Endometrial microvascular endothelial cells (primary cell): ENCODE measurements around the gene NR1H4. TPM values are rescaled to one million over a fixed set of nuclear protein-coding genes. Genes with fewer than 3 reads are reported as not detected.

ENCODE experiments used
- in situ Hi-C: cut with HindIII; loops from 2 replicates; pipeline ENCODE4 v1.10.0; 2017; ENCODE audit warnings: low sequenced_read_pairs, low pct_unique_long_range_greater_than_20kb; ENCODE audit errors: inconsistent ontology term
- total RNA-seq: library from RNA; depleted of rRNA; stranded (reverse); fragments of >200 nt; gene quantifications from one replicate; pipeline ENCODE4 v1.2.3, GENCODE V29; 2015; ENCODE audit errors: inconsistent ontology term

The NR1H4 gene
- total RNA-seq, 1 donor from 2014 or later = not detected

DNA sequence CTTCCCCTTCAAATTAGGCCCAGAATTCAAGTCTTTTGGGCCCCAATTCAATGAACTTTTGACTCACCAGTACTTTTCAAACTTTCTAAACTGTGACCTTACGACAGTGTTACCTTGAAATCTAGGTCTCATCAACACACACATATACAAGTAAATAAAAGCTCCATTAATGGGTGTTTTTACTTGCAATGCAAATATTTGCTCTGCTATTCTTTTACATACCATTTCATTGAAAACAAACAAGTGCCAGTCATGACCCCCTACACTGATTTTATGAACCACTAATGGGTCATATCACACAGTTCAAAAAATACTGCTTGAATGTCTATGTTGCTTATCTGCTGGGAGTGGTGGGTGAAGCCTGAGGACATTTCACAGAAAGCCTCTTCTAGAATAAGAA is 9.1 kb upstream of the NR1H4 start:
- in situ Hi-C loops = no loop called here

DNA sequence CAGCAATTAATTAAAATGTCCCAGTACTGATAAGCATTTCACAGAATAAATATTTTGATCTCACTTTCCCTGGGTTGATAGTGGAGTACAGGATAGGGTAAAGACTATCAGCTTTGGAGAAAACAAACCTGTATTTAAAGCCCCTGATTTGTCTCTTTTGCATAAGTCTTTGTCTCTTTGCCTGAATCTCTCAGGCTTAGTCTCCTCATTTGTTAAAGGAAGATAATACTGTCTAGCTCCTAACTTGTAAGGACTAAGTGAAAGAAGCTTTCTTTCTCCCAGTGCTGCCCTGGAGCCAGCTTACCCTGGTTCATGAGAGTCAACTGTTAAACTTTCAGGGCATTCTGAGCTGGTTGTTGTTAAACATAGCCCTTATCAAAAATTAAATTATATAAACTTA is 5.5 kb upstream of the NR1H4 start:
- in situ Hi-C loops = no loop called here

DNA sequence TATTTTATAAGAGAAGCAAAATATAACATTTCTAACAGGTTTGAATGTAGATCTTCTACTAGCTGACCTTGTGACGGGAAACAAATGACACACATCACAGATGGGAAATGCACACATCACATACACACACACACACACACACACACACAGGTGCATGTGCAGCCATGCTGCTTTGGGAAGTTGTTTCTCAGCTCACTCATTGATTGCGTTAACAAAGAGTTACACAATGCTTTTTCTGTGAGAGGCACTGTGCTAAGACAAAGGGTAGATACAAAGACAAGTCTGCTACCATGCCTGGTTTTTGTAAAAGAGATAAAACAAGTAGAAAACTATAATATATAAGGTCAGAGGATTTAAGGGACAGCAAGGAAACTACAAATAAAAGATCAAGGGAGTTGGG is 1.3 kb upstream of the NR1H4 start:
- in situ Hi-C loops = no loop called here

DNA sequence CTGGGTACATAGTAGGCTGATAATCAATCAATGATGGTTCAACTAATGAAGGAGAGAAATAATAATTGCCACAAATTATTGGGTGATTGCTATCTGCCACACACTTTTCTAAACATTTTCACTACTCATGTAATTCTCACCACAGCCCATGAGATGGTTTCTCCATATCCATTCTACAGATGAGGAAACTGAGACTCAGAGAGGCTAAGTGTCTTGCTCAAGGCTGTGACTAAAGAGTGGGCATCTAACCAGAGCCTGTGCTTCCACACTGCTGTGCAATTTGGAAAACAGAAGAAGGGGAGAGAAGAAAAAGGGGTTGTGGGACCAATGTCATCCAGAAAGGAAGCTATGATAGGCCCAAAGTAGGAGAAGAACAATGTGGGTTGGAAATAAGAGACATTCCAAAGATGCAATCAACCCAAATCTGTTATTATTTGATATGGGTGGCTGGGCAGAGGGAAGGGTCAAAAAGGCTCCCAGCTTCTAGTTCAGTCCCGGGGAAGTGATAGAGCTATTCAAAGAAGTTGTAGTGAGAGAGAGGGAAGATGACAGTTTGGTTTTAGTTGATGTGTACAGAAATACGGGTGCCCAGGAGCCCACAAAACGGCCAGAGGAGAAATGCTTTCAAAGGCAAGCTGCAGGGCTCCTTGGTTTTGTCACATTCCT is 483 bp upstream of the NR1H4 start:
- in situ Hi-C loops = no loop called here

DNA sequence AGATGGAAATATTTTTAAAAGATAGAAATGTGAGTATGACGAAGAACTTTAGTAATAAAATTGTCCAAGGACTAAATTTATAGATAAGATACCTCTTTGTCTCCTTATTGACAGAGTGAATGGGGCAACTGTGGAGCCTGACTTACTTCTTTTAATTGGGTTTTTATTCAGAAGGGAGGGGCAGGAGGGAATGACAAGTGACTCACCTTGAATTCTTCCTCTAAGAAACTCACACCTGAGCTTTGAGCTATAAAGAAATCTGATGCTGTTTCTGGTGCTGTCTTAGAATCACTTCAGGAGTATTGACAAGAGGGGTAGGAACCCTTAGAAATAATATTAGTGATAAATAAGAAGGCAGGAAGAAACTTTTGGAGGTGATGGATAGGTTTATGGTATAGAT is 951 bp downstream of the NR1H4 start:
- in situ Hi-C loops = no loop called here

DNA sequence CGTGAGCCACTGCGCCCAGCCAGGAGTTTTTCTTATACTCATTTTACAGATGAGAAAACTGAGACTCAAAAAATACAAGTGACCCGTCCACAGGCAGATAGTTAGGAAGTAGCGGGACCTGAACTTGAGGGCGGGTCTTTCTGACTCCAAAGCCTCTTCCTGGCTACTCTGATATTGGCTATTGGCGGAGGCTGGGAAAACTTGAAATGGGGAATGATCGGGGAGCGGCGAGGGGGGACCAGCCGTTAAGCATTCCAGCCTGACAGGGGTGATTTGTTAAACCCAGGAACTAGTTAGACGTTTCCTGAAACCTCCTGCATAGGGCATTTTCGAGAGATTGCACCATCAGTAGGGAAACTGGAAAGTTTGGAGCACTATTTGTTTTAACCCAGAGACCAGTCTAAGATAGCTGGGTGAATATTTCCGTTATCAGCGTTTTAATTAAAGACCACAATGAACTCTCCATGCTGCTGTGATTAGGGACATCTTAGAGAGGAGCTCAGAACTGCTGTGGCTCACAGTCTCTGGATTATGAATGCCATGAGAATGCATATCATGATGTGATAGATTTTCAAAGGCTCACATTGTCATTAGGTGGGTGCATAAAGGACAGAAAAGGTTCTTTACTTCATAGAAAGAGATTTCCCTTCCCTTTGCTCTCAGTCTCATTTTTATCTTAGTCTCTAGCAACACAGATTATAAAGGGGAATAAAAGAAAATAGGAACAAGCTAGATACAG is 2.5 kb downstream of the NR1H4 start:
- in situ Hi-C loops = no loop called here

DNA sequence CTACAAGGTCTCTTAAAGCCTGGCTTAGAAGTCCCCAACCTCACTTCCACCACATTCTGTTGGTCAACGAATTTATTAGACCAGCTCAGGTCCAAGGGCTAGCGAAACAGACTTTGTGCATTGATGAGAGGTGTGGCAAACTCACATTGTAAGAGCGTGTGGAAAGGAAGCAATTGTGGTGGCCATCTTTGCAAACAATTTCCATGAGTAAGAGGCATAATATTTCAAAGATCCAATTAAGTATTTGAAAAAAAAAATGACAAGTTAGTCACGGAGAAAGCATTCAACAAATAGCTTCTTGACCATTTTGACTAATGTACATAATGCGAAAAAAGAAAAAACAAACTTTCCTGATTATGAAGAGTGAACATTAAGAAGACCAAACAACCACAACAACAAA is 7.4 kb downstream of the NR1H4 start:
- in situ Hi-C loops = no loop called here

DNA sequence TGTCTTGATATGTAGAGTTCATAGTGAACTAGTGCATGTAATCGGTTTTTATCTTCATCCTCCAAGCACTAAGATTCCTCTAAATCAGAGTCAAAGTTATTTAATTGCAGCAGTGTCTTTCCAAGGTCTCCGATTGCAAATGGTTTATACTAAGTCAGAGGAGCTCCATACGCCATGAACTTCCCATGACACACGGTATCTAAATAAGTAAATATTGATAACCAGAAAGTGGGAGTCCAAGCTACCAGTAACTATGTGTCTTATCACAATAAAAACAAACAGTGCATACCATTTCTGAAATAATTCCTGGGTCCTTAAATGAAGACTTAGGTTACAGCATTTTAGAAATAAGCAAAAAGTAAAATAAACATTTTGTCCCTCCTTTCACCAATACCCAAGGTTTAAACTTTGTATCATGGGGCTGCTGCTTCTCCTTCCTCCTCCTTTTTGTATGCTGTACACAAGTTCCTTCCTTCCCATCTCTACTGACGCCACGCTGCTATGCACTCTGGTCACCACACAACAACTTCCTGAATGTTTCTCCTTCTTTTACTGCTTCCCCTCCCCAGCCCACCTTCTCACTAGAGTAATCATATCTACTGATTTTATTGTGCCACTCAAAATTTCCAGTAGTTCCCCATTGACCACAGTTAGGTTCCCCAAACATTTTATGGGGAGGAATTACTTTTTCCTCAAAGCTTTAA is 10.7 kb downstream of the NR1H4 start:
- in situ Hi-C loops = no loop called here

DNA sequence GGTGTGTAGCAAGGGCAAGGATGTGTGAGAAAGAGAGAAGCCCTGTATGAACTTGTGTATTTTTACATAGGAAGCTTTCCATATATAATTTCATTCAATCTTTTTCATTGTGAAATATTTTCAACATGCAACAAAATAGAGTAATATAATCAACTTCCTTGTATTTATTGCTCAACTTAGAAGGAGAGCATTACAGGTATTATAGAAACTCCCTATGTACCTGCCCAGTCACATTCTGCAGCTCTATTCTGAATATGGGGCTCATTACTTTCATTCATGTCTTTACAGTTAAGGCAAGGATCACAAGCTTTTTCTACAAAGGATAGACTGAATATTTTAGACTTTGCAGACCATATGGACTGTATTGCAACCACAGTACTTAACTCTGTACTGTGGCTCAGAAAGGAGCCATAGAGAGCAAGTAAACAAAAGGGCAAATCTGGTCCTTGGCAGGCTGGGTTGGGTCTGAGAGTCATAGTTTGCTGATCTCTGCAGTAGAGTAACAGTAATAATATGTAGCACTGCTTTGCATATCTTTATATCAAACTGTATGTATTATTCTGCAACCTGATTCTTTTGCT is 11.3 kb downstream of the NR1H4 start:
- in situ Hi-C loops = no loop called here

DNA sequence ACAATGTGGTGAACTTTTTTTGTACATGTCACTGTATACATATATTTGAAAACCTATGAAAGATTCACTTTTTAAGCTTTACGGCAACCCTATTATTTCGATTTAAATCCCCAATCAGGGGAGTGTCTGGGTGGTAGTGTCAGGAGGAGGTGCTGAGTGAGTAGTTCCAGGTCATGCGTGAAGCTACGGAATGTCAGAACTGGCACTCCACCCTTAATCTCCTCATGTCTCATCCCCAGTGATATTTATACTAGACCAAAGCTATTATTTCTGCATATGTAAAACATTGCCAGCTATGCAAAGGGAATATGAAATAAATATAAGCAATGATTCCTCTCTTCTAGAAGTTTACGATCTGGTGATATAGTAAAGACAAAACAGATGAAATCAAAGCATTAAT is 12.3 kb downstream of the NR1H4 start:
- in situ Hi-C loops = no loop called here

DNA sequence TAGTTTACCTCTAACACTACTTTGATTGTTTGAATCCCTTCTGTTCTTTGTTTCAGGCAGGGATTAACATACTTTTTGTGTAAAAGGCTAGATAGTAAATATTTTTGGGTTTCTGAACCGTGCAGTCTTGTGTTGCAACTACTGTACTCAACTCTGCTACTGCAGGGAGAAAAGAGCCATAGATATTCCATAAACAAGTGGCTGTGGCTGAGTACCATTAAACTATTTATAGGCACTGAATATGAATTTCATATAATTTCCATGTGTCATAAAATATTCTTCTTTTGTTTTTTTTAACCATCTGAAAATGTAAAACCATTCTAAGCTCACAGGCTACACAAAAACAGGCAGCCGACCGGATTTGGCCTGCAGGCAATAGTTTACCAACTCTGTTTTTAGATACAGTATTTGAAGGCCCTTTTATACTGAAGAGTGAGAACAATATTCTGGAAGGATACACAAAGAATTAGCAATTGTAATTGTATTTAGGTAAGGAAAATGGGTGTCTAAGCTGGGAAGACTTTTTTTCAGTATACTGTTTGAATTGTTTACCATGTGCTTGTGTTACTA is 15.7 kb downstream of the NR1H4 start:
- in situ Hi-C loops = no loop called here

DNA sequence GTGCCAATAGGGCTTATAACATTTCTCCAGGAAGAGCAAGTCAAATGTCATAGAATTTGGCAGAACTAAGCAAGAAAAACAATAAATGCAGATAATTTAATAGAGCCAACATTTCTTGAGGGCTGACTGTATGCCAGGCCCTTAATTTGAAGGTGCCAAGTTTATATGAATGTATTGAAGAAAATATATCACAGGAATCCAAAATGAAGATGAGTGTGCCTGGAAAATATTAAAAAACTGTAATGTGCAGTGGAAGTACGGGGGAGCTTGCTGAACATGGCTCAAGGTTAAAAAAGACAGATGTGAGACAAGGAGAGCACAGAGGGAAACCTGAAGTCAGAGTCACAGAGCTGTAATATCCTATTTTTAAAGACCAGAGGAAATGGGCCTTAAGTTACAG is 16.4 kb downstream of the NR1H4 start:
- in situ Hi-C loops = no loop called here

DNA sequence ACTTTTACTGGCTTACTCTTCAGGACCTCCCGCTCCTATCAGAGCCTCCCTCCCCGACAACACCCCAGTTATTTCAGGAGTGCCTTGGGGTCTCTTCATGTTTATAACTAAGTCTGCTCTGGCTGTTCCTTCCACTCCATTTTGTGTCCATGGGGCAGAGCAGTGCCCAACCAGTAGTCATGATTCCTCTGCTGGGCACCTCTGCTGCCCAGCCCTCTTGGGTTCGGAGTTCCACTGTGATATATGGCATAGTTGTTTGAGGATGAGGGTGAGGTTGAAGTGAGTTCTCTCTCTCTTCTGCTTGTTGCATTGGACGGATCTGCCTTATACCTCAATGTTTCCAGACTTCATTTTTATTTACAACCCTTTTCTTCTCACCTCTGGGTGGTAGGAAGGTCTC is 17.4 kb downstream of the NR1H4 start:
- in situ Hi-C loops = no loop called here

DNA sequence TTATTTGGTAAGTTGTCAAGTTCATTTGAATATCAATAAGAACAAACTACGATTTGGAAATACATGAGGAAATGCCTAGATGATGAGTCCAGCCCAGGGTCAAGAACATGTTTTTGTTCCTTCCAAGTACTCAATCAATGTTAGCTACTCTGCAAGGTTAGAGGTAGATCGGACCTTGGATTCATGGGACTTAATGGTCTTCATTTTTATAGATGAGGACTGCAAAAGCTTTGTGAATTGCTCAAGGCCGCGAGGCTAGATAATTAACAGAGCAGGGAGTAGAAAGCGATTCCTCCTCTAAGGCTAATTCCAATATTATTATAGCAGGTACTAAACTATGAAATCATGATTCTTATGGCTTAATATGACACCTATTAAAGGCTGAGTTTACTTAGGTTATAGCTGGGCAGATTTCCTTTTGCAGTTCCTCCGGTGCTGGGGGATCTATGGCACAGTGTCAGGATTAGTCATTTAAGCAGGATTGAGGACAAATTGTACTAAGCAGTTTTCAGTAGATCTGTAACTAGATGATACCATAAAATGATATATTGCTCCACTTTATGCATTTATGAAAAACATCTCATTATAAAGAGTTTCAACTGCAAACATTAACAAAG is 19.8 kb downstream of the NR1H4 start:
- in situ Hi-C loops = no loop called here

DNA sequence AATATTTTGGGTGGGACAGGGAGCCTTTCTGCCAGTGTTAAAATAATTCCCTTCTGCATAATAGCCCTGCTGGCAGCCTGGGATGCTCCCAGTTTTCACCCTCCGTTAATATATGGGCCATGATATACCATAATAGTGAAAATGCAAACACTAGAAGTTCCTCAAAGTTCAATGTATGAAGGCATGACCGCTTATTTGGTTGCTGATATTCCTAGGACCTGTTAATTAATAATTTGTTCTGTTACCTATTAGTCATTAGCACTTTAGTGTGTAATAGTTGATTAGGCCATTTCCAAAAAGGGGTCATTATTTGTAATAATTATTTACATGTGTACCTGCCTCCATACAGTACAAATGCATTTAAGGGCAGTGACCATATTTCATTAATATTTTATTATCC is 20.4 kb downstream of the NR1H4 start:
- in situ Hi-C loops = no loop called here

DNA sequence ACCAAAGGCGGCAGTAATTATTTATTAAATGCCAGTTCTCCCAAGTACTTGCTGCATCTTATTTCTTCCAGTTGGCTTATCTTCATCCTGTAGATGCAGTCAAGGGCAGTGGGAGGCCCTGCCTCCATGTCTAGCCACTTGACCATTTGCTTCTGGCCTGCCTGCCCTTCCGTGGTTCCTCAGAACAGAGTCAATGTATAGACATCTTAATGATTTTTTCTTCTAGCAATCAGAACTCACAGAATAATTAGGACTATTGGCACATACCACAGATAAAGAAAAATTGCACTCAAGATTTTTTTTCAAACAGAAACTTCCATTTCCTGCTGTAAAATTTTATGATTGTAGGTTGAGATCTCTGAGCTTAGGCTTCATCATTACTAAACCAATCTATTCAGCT is 20.9 kb downstream of the NR1H4 start:
- in situ Hi-C loops = no loop called here

DNA sequence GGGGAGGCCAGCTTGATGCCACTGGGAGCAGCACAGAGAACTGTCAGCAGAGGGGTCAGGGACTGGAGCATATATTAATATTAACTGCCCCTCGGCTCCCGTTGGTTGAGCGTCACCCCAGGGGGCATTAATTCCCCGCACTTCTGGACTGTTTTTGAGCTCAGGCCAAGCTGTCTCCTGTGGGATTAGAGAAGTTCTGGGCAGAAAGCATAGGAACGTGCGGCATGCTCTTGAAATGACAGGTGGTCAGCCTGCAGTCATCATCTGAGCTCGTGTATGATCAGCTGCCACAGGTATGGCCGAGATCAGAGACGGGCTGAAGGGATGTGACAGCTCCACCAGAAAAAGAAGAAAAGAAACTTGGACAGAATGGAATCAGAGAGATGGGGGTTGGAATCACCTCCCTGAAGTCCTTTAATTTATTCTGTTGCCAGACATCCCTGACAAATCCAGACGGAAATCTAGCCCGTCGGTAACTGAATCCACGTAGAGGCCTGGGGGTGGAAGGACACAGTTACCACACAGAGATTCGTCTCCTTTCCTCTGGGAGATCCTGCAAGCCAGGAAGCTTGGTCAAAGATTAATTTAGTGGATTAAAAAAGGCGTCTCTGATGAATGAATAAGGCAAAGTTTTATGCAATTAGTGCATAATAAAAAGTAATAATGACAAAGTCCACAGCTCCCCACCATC is 23.6 kb downstream of the NR1H4 start:
- in situ Hi-C loops = no loop called here

DNA sequence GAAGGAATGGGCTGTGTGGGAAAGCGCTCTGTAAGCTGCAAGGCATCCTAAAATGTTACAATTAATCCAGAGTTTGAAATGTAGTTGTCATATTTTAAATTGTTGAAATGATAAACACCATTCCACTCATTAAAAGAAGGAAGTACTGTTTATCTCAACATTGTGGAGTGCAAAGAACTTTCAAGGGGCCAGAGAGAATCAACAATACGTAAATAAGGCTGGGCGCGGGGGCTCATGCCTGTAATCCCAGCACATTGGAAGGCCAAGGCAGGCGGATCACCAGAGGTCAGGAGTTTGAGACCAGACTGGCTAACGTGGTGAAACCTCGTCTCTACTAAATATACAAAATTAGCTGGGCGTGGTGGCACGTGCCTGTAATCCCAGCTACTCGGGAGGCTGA is 24.5 kb downstream of the NR1H4 start:
- in situ Hi-C loops = no loop called here

DNA sequence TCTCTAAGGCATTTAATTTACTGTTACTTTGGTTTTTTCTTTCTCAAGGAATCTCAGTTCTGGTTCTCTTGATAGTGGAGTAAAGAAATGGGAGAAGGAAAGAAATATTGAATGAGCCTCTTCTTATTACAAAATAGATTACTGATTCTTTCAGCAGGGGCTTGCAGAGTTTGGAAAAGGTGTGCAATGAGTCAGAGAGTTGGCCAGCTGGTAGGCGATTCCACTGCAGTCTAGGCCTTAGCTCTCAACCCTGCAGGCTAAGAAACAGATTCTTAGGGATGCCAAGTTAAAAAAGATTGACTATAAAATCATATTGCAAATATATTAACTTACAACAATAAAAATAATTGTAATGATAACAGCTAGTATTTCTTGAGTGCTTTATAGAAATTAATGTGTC is 25.8 kb downstream of the NR1H4 start:
- in situ Hi-C loops = no loop called here
